Activated naive CD4-positive, alpha-beta T cell treated with anti-CD3 and anti-CD28 coated beads for 36 hours (primary cell): ENCODE results near the gene CST11. TPM values are rescaled to one million over a fixed set of nuclear protein-coding genes. Genes with fewer than 3 reads are reported as not detected.

Source experiments
- CTCF ChIA-PET: fragments of 350-600 bp; sonication (Branson Sonifier 250); formaldehyde crosslinking; loops from one replicate; lab custom pipeline; 2021; ENCODE audit warnings: antibody characterized with exemption; lab: Charles Lee
- DNase-seq: peaks from one replicate; pipeline ENCODE4 v3.0.0-alpha.2; 2020
- H3K27ac Mint-ChIP-seq: one replicate; pipeline ENCODE4 v1.8.0; 2021; ENCODE audit warnings: mild to moderate bottlenecking, mixed read lengths
- H3K27me3 Mint-ChIP-seq: one replicate; pipeline ENCODE4 v1.8.0; 2021; ENCODE audit warnings: low read depth, mixed read lengths
- H3K36me3 Mint-ChIP-seq: one replicate; pipeline ENCODE4 v1.8.0; 2021; ENCODE audit warnings: low read depth, mixed read lengths
- H3K4me1 Mint-ChIP-seq: one replicate; pipeline ENCODE4 v1.8.0; 2021; ENCODE audit warnings: low read depth, mixed read lengths
- H3K4me3 Mint-ChIP-seq: one replicate; pipeline ENCODE4 v1.8.0; 2021; ENCODE audit warnings: mild to moderate bottlenecking, moderate library complexity, mixed read lengths
- H3K9me3 Mint-ChIP-seq: one replicate; pipeline ENCODE4 v1.8.0; 2021; ENCODE audit warnings: mixed read lengths
- intact Hi-C: fragments of 100-400 bp; cut with micrococcal nuclease; formaldehyde crosslinking; loops from one replicate; pipeline ENCODE4 v1.15.1; 2023
- total RNA-seq, 2 experiments: library from RNA; stranded (reverse); gene quantifications; one replicate each; pipeline ENCODE4 v1.2.3, GENCODE V29; 2021

CST11 gene
- total RNA-seq, 2 experiments from 2014 or later = not detected

GRCh38 chr20:23415959-23416583 is 36.6 kb downstream of the CST11 start:
- no peaks in the 10 kb centered on the region for H3K27me3 Mint-ChIP-seq
- CTCF ChIA-PET = interaction anchor here (0.6 kb wide), 1 partner anchor 11 kb away, joined by 3 read pairs; no protein-coding TSS in a partner anchor
- H3K9me3 Mint-ChIP-seq = no peaks in the 10 kb centered on the region
- peaks cover 39% of the 10 kb centered on the region for H3K4me1 Mint-ChIP-seq
- H3K36me3 Mint-ChIP-seq = peaks cover 3% of the 10 kb centered on the region
- no peak for DNase-seq
- H3K4me3 Mint-ChIP-seq = no peak overlapping the region
- H3K27ac Mint-ChIP-seq = no peak overlapping the region
- intact Hi-C loops = loop anchor here (2.0 kb wide), 1 partner anchor 47 kb away; no protein-coding TSS in a partner anchor

- intact Hi-C loops = no loop called here
- Mint-ChIP-seq H3K27ac (no peak overlapping the region), H3K9me3 (no peaks in the 10 kb centered on the region), H3K4me3 (no peak overlapping the region), H3K4me1 (peaks cover 39% of the 10 kb centered on the region), H3K27me3 (no peaks in the 10 kb centered on the region), H3K36me3 (peaks cover 3% of the 10 kb centered on the region)
- CTCF ChIA-PET = interaction anchor here (0.6 kb wide), 1 partner anchor 10 kb away, joined by 3 read pairs; no protein-coding TSS in a partner anchor
- DNase-seq = no peak
Measured at GRCh38 chr20:23415555-23415954, 37.1 kb downstream of the CST11 start.

- CTCF ChIA-PET = no interaction called here
- Mint-ChIP-seq H3K4me1 (peaks cover 40% of the 10 kb centered on the region), H3K9me3 (no peaks in the 10 kb centered on the region), H3K27me3 (no peaks in the 10 kb centered on the region), H3K27ac (no peak overlapping the region), H3K36me3 (peaks cover 3% of the 10 kb centered on the region), H3K4me3 (no peak overlapping the region)
- no peak for DNase-seq
- intact Hi-C loops = no loop called here
Measured at GRCh38 chr20:23414526-23415188, 38.0 kb downstream of the CST11 start.

- intact Hi-C loops = no loop called here
- H3K4me1 Mint-ChIP-seq = peaks cover 34% of the 10 kb centered on the region
- CTCF ChIA-PET = no interaction called here
- no peak overlapping the region for H3K27ac Mint-ChIP-seq
- no peak overlapping the region for H3K4me3 Mint-ChIP-seq
- H3K9me3 Mint-ChIP-seq = no peaks in the 10 kb centered on the region
- peaks cover 3% of the 10 kb centered on the region for H3K36me3 Mint-ChIP-seq
- no peaks in the 10 kb centered on the region for H3K27me3 Mint-ChIP-seq
- no peak for DNase-seq
Measured at GRCh38 chr20:23413862-23414422, 38.7 kb downstream of the CST11 start.

GRCh38 chr20:23412026-23412425 is 40.6 kb downstream of the CST11 start:
- Mint-ChIP-seq H3K9me3 (no peaks in the 10 kb centered on the region), H3K27ac (no peak overlapping the region), H3K4me1 (peaks cover 43% of the 10 kb centered on the region), H3K27me3 (no peaks in the 10 kb centered on the region), H3K36me3 (peaks cover 3% of the 10 kb centered on the region), H3K4me3 (no peak overlapping the region)
- no peak for DNase-seq
- intact Hi-C loops = no loop called here
- CTCF ChIA-PET = no interaction called here

GRCh38 chr20:23410916-23411695 is 41.6 kb downstream of the CST11 start:
- H3K4me3 Mint-ChIP-seq = no peak overlapping the region
- intact Hi-C loops = no loop called here
- H3K36me3 Mint-ChIP-seq = peaks cover 3% of the 10 kb centered on the region
- no peak overlapping the region for H3K27ac Mint-ChIP-seq
- H3K9me3 Mint-ChIP-seq = no peaks in the 10 kb centered on the region
- CTCF ChIA-PET = no interaction called here
- DNase-seq = no peak
- H3K27me3 Mint-ChIP-seq = no peaks in the 10 kb centered on the region
- H3K4me1 Mint-ChIP-seq = peaks cover 40% of the 10 kb centered on the region

GRCh38 chr20:23409800-23410199 is 42.9 kb downstream of the CST11 start:
- no peaks in the 10 kb centered on the region for H3K36me3 Mint-ChIP-seq
- no peak overlapping the region for H3K27ac Mint-ChIP-seq
- H3K27me3 Mint-ChIP-seq = no peaks in the 10 kb centered on the region
- H3K4me3 Mint-ChIP-seq = no peak overlapping the region
- peaks cover 33% of the 10 kb centered on the region for H3K4me1 Mint-ChIP-seq
- H3K9me3 Mint-ChIP-seq = no peaks in the 10 kb centered on the region
- CTCF ChIA-PET = interaction anchor here (1.7 kb wide), 1 partner anchor 8 kb away, joined by 4 read pairs; no protein-coding TSS in a partner anchor
- intact Hi-C loops = loop anchor here (2.0 kb wide), 1 partner anchor 51 kb away; no protein-coding TSS in a partner anchor
- DNase-seq = no peak

GRCh38 chr20:23408957-23409356 is 43.7 kb downstream of the CST11 start:
- intact Hi-C loops = loop anchor here (2.0 kb wide), 1 partner anchor 50 kb away; no protein-coding TSS in a partner anchor
- no peak for DNase-seq
- peaks cover 33% of the 10 kb centered on the region for H3K4me1 Mint-ChIP-seq
- no peaks in the 10 kb centered on the region for H3K27me3 Mint-ChIP-seq
- no peaks in the 10 kb centered on the region for H3K36me3 Mint-ChIP-seq
- no peaks in the 10 kb centered on the region for H3K9me3 Mint-ChIP-seq
- H3K4me3 Mint-ChIP-seq = no peak overlapping the region
- no peak overlapping the region for H3K27ac Mint-ChIP-seq
- CTCF ChIA-PET = interaction anchor here (1.7 kb wide), 1 partner anchor 9 kb away, joined by 4 read pairs; no protein-coding TSS in a partner anchor

GRCh38 chr20:23407781-23408464 is 44.8 kb downstream of the CST11 start:
- intact Hi-C loops = loop anchor here (2.0 kb wide), 1 partner anchor 49 kb away; no protein-coding TSS in a partner anchor

GRCh38 chr20:23406880-23407279 is 45.8 kb downstream of the CST11 start:
- no peak overlapping the region for H3K27ac Mint-ChIP-seq
- H3K27me3 Mint-ChIP-seq = no peaks in the 10 kb centered on the region
- no peaks in the 10 kb centered on the region for H3K36me3 Mint-ChIP-seq
- peaks cover 22% of the 10 kb centered on the region for H3K4me1 Mint-ChIP-seq
- intact Hi-C loops = no loop called here
- CTCF ChIA-PET = no interaction called here
- DNase-seq = no peak
- no peak overlapping the region for H3K4me3 Mint-ChIP-seq
- H3K9me3 Mint-ChIP-seq = no peaks in the 10 kb centered on the region

More at GRCh38 chr20:23407781-23408464, 44.8 kb downstream of the CST11 start:
- CTCF ChIA-PET = no interaction called here
- Mint-ChIP-seq H3K27ac (no peak overlapping the region), H3K4me1 (peaks cover 26% of the 10 kb centered on the region), H3K4me3 (no peak overlapping the region), H3K9me3 (no peaks in the 10 kb centered on the region), H3K27me3 (no peaks in the 10 kb centered on the region), H3K36me3 (no peaks in the 10 kb centered on the region)
- peak; percentile 32 for DNase-seq

GRCh38 chr20:23404196-23404595 is 48.5 kb downstream of the CST11 start:
- H3K9me3 Mint-ChIP-seq = no peaks in the 10 kb centered on the region
- H3K4me1 Mint-ChIP-seq = peaks cover 32% of the 10 kb centered on the region
- no peak for DNase-seq
- CTCF ChIA-PET = interaction anchor here (1.4 kb wide), 1 partner anchor 37 kb away, joined by 3 read pairs; no protein-coding TSS in a partner anchor
- H3K27ac Mint-ChIP-seq = no peak overlapping the region
- intact Hi-C loops = no loop called here
- no peaks in the 10 kb centered on the region for H3K27me3 Mint-ChIP-seq
- H3K4me3 Mint-ChIP-seq = no peak overlapping the region
- H3K36me3 Mint-ChIP-seq = peaks cover 2% of the 10 kb centered on the region
